GM12892 (cell line): Measurements from ENCODE around the gene B3GAT3.

ENCODE experiments used
- POLR2A ChIP-seq: IDR thresholded peaks from 2 replicates; pipeline ENCODE4 v1.6.1; 2011; ENCODE audit warnings: low read depth, low read length, control low read depth
- TAF1 ChIP-seq: IDR thresholded peaks from 2 replicates; pipeline ENCODE4 v1.6.1; 2011; ENCODE audit warnings: low read depth, mild to moderate bottlenecking, control low read depth, low read length, borderline replicate concordance

DNA sequence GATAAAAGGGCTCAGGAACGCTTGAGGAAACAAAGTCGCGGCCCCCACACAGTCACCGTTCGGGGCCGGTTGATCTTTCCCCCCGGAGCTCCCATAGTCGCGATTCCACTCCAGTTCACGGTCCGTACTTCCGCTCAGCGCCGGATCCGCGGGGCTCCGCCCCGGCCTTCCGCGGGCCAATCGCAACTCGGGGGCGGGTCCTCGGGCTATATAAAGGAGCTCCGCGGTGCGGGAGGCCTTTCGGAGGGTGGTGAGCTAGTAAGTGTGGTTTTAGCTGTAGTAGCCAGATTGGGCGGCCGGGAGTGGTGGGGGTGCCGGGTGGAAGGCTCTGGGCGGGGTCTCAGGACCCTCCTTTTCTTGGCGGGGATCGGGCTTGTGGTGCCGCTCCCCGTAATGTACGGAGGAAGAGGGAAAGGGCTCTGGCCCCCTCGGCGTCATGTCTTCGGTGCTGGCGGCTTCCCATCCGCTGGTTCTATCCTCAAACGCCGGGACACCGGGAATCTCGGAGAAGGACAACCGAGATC is 43.4 kb upstream of the B3GAT3 start, which contains the start of the genes C11orf98 and CSKMT:
- TF ChIP-seq POLR2A: peak; percentile 99
- TF ChIP-seq TAF1: peak; percentile 98
